HG02610 (cell line): Measurements from ENCODE around the gene LRP1-AS.
"Not testable (repeated sequence)": the region's sequence is repeated elsewhere in the genome, so short reads cannot be mapped to it uniquely, and the experiment has no call there.

Experiments
- ATAC-seq: cut with Tn5 transposase; IDR thresholded peaks from one replicate; pipeline ENCODE4 v1.9.1; 2021; ENCODE audit warnings: mild to moderate bottlenecking, moderate library complexity; ENCODE audit not compliant: unreplicated experiment

Gene LRP1-AS

DNA sequence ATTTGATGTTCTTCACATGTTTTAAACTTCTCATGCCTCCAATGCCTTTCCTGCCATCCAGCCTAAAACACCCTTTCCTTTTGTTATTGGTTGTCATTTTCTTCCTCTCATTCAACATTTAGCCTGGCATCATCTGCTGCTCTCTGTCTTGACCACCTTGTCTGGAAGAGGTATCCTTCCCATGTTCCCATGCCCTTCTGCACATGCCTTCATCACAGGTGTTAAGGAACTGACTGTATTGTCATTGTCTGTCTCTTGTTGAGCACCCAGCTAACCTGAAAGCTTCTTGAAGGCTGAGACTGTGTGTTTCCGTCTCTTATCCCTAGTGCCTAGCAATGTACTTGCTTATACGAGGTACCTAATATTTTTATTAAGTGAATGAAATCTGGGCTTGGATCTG is 23.6 kb downstream of the LRP1-AS start:
- ATAC-seq, result no peak

DNA sequence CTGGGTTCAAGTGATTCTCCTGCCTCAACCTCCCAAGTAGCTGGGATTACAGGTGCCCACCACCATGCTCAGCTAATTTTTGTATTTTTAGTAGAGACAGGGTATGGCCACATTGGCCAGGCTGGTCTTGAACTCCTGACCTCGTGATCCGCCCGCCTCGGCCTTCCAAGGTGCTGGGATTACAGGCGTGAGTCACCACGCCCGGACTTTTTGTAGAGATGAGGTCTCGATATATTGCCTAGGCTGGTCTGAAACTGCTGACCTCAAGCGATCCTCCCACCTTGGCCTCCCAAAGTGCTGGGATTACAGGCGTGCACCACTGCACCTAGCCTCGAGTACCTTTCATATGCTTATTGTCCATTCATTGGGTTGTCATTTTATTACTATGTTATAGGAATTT is 26.7 kb downstream of the LRP1-AS start:
- ATAC-seq, result not testable (repeated sequence)

DNA sequence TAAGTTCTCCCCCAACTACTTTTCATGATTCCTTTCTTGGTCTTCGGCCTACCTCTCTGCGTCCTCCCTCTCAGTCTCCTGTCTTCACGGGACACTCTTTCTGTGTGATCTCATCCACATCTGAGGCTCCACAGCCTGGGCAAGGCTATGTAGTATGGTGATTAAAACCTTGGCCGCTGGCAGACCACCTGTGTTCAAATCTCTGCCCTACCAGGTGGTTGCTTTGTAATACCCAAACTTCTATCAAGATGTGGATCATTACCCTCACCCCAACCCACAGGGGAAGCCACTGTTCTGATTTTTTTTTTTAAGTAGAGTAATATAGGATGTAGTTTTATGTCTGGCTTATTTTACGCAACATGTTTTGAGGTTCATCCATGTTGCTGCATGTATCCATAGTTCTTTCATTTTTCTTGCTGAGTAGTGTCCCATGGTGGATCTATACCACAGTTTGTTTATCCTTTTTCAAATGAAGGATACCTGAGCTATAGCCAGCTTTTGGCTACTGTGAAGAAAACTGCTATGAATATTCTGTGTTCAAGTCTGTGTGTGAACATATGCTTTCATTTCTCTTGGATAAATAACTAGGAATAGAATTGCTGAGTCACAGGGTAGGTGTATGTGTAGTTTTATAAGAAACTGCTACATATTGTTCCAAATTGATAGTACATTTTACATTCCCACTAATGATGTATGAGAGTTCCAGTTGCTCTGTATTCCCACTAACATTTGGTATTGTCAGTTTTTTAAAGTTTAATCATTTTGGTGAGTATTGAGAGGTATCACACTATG is 27.9 kb downstream of the LRP1-AS start:
- ATAC-seq, result no peak

DNA sequence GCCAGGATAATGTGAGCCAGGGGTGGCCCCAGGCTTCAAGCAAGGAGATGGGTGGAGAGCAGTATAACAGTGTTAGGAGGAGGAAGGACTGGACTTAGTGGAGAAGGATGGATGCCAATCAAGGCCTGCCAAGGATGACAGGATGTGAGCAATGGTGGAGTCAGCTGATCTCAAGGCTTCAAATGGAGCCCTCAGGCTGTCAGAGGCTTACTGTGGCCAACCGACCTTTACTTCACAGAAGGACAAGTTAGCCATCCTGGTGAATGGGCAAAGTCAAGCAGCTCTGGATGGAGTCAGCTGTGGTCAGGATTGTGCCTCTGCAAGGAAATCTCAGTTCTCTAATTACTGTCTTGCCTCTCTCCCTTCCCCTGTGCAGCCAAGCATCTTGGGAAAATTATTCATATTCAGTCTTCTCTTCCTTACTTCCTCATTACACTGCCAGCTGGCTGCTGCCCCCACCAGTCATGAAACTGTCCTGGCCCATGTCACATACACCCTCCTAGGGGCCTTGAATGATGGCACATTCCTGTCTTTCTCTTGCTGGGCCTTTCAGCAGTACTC is 28.6 kb downstream of the LRP1-AS start:
- ATAC-seq, result no peak

DNA sequence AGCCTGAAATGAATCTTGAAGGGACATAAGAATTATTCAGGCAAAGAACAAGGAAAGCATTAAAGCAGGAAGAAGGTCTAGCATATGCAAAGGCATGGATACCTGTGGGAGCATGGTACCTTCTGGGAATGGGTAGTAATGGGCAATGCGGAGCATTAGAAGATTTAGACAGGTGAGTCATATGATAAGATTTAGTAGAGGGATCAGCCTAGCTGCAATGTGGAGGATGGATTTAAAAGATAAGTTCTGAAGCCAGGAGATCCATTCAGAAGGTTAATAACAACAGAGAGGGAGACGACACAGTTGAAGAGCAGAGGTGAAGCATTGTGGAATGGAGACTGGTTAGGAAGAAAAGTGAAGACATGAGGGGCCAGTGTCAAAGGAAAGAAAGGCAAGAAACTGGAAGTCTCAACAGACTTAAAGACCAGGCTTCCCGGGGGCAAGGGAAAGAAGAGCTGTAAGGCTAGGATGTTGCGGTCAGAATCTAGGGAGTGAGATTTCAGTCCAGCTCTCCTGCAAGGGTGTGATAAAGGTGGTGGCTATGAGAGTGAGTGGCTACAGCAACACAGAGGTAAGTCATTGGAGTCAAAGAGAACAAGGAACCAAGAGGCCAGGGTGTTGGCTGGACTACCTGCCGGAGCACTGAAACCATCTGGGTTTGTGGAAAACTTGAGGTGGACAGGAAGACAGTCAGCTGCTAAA is 30.7 kb downstream of the LRP1-AS start:
- no peak for ATAC-seq

DNA sequence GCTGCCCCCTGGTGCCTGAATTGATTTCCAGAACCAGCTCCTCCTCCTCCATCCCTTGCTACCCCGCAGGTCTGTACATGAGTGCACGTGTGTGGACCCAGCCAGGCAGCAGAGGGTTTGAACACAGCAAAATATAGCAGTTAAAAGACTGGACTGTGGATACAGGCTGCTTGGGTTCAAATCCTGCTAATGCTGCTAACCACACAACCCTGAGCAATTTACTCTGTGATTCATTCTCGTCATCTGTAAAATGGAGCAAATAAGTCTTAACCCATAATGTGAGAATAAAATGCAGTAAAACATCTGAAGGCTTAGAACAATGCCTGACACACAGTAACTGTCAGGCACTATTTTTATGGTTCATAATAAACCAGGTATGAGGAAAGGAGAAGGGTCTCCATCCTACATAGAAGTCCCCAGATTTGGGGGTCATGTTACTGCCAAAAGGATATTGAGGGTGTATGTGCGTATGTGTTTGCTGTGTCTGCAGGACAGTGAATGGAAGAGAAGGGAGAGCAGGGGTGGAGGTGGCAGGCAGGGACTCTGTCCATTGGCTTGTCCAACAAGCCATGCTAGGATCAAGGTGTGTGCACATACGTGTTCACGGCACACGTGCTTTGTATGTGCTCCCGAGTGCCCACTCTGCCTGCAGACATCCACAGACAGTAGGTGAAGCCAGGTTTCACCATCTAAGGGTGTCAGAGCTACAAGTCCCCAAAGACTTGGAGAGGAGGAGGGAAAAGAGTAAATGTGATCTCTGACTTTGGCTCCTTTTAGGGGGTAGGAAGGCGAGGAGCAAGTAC is 34.7 kb downstream of the LRP1-AS start:
- peak; percentile 48 for ATAC-seq

DNA sequence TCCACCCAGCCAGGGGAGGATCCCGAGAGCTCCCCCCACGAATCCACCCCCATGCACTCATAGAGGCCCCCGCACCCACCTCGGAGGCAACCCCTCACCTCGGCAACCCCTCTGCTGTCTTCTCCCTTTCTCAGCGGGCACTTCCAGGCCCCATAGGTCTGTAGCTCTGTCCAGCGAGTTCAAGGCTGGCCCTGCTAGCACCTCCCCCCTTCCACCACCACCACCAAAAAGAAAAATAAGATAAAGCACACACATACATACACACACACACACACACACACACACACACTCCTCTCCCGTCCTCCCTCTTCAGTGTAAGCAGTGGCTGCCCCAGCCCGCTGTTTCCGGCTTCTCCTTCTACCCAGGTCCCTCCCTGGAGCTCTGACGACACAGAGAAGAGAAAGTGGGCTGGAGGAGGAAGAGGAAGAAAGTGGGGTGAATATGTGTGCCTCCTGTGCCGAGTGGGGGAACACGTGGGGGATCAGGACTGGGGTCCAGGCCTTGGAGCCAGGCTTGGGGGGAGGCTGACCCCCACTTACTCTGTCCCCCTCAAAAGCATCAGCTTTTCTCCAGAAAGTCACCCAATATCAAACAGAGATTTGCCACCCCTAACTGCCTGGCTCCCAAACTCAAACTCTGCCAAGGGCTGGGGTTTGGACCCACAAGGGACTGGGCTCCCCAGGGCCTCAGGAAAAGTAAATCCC is 36.2 kb downstream of the LRP1-AS start, which contains the start of gene STAT6:
Gene STAT6, minus strand, starts transcription at position 332 of the 704 bp plus-strand sequence. CDS start 3,084 bp downstream, outside the sequence.
- peak; percentile 57 for ATAC-seq

DNA sequence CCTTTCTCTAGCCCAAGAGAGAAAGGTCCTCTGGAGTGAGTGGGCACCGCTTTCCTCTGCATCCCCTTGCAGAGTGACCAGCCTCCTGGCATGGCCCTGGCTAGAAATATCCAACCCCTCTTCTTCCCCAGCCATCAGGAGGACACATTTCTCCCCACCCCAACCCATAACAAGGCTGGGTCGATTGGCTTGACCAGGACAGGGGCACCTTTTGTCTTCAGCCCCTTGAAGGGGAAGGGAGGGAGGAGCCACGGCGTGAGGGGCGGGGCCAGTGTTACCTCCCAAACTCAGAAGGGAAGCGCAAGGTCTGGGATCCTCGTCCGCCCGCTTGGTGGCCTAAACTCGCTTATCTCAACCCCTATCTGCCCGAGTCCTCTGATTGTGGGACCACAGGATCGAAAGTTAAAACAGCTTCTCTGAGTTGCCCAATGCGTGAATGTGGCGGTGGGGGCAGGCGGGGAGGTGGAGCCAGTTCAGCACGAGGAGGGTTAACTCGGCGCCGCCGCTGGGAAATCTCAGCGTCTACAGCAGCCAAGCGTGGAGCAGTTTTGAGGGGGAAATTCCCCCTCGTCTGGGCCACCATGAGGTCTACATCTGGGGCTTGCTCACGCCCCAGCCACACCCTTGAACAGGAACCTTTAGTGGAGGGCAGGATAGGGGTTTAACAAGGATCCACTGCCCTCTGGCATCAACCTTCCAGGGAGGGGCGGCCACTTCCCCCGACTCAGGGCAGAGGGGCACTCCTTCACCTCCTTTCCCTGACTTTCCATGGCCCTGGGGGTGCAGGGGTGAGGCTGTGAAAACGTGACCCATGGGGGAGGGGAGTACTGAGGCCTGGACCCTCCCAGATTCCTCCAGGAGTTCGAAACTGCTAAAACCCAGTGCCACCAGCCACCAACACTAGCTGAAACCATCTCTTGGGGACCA is 37.1 kb downstream of the LRP1-AS start:
- ATAC-seq, result peak; percentile 65

DNA sequence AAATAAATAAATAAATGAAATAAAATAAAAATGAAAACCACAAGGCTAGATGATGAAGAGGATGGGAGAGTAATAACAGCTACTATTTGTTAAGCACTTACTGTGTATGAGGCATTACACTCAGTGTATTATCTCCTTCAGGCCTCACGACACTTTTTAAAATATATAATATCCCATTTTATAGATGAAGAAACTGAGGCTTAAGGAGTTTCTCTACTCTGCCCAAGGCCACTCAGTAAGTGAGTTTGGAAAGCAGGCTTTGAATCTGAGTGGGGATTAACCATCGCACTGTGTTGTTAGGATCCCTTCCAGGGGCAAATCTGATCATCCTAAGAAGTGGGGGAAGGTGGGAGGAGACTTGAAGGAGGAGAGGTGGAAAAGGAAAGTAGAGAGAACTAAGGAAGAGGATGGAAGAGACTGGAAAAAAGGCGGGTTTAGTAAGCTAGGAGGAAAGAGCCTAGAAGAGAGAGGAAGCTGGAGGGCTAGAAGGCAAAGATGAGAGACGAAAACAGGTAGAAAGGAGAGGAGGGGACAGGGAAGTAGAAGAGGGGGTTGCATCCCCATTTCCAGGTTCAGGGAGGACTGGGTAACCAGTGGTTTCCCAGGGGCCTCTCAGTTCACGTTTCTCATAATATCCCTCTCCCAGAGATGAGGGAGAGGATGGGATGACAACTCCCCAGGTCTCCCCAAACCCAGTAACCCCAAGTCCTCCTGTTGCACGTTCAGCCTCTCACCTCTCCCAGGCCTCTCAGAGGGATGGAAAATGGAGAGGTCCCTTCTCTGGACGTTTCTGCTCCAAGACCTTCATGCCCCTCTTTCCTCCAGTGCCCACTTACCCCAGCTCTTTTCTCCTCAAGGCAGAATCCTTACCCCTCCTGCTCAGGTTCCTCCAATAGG is 38.0 kb downstream of the LRP1-AS start:
- no peak for ATAC-seq

DNA sequence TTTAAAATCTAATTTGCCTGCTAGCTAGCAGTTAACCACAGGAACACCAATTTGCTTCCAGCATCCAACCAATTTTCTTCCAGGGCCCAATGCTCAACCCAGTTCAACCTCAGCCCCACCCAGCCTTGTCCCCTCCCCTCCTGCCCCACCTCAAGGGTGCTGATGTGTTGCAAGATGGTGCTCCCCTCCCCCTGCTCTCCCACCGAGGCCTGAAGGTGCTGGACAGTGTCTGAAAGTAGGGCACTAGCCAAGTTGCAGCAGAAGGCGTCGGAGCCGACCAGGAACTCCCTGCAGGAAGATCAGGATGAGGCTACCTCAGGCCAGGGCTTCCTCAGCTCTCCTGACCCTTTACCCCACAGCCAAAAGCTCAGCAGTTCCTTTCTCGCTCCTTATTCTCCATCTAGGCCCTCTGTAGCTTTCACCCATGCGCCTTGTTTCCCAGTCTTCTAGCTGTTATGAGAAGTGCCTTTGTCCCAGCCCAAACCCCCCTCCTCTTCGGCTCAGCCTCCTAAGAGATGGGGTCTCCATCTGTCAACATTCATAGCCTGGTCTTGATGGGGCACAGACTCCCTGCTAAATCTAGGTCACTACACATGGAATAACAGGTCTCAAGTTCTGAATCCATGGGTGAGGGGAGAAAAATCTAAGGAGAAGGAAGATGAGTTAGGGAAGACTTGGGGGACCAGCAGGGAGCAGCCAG is 39.8 kb downstream of the LRP1-AS start:
- no peak for ATAC-seq

DNA sequence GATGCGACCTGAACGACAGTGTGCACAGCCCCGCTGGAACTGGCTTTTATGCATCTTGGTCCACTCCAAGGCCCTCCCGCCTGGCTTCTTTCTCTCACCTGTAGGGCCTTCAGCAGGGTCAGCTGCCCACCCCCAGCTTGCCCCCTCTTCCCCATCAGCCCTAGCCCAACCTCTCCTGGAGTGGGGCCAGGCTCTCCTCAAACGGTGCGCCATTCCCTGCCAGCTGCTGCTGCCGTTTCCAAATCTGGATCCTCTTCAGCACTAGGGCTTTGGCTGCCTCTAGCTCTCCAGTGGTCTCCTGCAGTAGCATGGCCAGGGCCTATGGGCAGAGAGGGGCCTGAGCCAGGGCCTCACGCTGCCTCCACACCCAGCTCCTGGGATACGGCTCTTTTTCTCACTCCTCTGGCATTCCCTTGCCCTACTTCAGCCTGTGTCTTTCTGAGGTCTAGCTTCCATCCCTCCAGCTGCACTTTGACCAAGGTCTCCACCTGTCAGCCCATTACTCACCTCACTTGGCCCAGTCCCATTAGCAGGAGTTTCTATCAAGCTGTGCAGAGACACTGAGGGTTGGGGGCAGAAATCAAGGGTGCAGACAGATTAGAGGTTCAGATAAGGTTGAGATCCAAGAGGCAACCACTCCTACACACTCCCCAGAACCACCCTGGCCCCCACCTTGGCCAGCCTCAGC is 41.3 kb downstream of the LRP1-AS start:
- no peak for ATAC-seq

DNA sequence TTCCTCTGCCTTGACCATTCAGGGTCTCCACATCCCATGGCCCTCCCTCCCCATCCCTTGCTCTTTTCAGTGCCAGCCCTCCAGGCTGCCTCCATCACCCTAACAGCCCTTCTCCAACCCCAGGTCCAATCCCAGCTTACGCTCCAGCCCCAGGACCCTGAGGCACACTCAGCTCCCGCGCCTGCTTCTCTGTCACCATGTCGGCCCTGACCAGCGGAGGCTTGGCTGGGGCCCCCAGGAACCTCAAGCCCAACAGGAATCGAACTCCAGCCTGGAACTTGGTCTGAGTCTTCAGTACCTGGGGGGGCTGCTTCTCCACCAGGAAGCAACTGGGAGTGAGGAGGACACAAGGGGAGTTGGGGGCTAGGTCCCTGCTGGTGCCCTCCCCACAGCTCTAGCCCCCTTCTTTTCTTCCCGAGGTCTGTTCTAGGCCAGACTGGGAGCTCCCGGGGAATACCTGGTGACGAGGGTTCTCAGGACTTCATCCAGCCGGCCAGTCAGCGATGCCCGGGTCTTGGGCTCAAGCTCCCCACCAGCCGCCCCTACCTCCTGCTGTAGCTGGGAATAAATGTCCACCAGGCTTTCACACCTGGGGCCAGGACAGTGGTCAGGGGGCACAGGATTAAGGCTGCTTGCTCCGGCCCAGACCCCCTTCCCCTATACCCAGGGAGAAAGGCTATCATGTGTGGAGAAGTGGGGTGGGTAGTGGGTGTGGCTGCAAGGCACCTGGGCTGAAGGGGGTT is 42.2 kb downstream of the LRP1-AS start:
- no peak for ATAC-seq

DNA sequence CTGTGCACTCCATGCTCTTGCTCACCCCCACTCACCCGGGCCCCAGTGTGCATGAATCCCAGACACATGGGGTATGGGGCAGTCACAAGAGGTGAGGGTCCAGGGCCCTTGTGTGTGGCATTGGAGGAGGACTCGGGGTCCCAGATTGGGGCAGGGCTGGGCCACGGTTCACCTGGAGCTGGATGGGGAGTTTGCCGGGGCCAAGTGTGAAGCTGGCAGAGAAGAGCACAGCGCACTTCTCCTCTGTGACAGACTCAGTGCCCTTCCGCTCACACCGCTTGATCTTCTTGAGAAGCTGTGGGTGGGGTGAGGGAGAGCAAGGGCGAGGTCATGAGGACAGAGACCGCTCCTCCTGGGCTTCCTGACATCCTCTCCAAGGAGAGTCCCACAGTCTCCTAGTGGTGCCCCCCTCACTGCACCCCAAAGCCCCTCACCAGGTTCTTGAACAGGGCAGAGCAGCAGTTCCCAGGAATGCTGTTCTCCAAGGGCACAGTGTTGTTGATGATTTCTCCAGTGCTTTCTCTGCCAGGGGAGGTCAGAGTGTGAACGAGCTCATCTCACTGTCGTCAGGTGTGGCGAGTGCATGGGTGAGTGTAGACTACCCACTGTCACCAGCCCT is 43.0 kb downstream of the LRP1-AS start:
- ATAC-seq, result no peak

DNA sequence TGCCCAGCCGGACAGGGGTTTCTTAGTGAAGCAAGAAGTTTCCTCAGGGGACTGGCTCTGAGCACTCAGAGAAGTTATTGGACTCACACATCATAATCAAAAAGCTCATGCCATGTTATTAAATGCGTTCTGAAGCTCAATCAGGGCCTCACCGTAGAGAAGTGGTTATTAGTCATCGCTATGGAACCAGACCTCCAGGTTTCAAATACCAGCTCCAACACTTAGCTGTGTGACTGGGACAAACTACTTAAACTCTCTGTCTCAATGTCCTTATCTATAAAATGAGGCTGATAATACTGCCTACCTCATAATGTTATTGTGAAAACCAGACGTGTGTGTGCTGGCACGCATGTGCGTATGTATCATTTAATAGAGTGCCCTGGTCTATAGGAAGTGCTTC is 43.6 kb downstream of the LRP1-AS start:
- no peak for ATAC-seq

DNA sequence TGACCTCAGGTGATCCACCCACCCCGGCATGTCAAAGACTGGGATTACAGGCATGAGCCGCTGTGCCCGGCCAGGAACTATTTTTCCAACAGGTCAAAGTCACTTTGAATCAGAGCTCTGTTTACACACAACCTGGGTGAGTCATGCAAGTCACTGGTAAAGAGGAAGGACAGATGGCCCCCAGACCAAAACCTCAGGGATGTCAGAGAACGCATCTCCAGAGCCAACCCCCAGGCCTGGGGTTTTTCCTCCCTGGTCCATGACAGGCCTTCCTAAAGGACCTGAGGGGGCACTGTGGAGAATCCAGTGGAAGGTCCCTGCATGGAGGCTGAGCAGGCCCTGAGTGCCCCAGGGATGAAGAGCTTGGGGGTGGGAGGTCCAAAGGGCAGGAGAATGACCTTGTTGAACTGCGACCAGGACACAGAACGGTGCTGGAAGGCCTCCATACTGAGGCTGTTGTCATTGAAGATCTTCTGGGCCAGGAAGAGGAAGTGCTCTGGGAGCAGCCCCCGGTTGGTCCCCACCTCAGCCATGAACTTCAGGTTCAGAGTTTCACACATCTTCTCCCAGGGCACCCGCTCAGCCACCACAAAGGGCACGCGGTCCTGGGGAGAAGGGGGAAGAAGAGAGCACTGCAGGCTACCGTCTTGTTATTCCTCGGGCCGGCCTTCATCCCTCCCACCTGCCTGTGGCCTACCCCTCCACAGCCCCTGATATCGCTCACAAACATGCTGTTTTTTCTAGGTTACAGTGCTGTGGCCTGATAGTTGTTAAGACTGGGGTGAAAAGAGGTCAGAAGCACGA is 45.3 kb downstream of the LRP1-AS start:
- ATAC-seq, result no peak
